ENCODE measurements around the gene FIS1.

- TF ChIP-seq ELF1 (IDR thresholded peaks at IDR 0.05) (no peak), CTCF (IDR thresholded peaks at IDR 0.05) (no peak), YY1 (IDR thresholded peaks at IDR 0.05; ENCODE audit: low read depth) (no peak), MAX (IDR thresholded peaks at IDR 0.05; ENCODE audit: low read depth) (no peak), JUND (IDR thresholded peaks at IDR 0.05) (no peak)
Measured at GRCh38 chr7:101210143-101210542, 34.7 kb downstream of the FIS1 start.

Data from SK-N-SH (cell line).